ENCODE results near the gene EWSR1.
A peak's percentile ranks its signal among the peaks of the same experiment; 100 is the strongest.

The EWSR1 gene

GRCh38 chr22:29269731-29270474 is 1.8 kb downstream of the EWSR1 start:
- no peak for DNase-seq

- no peak for DNase-seq
Measured at GRCh38 chr22:29270475-29271271, 2.6 kb downstream of the EWSR1 start.

DNA sequence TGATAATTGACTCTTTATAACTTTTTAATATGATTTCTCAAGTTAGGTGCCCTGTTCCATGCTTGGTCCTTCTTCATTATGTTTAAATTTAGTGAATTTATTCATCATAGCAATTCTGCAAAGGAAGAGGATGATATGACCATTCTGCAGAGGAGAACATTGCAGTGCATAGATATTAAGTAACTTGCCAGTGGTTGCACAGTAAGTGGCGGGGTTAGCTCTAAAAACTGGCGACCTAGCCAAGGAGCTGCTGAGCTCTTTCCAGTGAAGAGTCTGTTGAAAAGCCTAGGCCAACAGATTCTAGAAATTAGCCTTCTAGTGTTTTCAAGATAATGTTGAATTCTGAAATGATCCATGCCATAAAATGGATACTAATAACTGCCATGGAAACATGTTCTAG is 4.6 kb downstream of the EWSR1 start:
- DNase-seq, result no peak

GRCh38 chr22:29275167-29275566 is 7.1 kb downstream of the EWSR1 start:
- no peak for DNase-seq

DNA sequence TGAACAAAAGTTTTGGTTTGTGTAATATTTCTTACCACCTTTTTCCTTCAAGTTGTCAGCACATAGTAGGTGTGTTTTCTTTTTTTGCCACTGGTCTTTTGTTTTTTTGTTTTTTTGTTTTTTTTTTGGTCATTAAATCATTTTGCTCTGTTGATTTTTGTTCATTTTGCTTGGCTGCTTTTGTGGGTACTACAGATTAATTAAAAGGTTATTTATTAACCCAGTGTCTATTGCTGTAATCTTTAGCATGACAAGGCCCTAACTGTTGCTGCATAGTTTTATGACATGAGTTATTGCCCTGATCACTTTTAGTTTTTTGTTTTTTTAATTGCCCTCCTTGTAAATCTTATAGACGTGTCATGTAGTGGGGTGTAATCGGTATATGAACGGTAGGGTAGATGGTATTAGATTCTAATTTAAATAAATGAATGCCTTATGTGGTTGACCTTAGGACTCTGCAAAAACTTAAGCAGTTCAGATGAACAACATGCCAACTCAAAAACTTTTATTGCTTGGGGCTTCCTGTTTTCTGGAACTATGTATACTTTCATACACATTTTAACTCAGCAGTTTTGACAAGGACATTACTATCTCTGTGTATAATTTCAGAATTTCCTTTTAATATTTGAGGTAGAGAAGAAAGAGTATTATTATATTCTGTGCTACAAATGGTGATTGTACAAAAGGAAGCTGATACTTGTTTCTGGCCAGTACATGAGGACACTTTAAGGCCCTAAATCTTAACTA is 7.9 kb downstream of the EWSR1 start:
- no peak for DNase-seq

DNA sequence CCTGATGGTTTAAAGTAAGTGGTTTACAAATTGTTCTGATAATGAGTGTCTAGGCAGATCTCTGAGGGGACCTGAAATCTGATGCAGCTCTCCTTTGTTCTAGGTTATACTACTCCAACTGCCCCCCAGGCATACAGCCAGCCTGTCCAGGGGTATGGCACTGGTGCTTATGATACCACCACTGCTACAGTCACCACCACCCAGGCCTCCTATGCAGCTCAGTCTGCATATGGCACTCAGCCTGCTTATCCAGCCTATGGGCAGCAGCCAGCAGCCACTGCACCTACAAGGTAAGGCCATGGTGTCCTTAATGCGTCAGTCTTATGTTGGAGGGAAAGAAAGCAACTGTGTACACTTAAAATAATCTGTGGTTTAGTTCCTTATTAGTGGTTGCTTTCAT is 9.9 kb downstream of the EWSR1 start:
- DNase-seq, result no peak

- DNase-seq, result no peak
Measured at GRCh38 chr22:29284196-29284595, 16.1 kb downstream of the EWSR1 start.

DNA sequence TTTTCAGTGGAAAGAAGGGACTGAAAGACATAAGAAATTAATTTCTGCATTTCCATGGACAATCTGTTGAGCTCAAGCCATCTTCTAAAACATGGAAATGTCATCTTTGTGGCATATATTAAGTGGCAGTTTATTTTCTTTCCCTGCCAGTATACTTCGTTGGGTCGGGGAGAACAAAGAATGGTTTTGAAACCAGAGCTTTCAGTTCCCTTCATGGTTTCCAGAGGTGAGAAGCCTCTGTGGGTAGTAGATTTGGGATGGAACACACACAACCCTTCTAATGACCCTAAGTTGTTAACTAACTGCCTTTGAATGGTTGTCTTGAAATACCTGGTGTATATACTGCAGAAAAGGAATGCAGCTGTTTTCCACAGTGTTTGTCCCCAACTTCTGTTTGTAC is 20.8 kb downstream of the EWSR1 start:
- DNase-seq, result no peak

DNA sequence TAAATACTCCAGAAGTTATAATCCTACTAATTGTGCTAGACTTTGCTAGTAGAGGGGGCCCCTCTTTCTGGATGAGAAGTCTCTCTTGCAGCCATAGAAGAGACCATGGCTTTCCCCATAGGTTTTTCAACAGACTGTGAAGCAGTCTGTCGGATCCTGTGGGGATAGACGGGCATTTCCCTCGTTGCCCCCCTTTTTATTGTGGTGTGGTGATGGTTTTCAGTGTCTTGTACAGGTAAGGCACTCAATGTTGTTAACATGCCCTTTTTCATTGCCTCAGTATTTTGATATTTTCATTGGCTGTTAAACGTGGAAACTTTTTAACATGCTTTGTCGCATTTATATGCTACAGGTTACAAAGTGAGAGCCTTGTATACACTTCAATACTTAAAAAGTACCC is 22.0 kb downstream of the EWSR1 start:
- no peak for DNase-seq

GRCh38 chr22:29291215-29291614 is 23.1 kb downstream of the EWSR1 start:
- DNase-seq, result no peak

DNA sequence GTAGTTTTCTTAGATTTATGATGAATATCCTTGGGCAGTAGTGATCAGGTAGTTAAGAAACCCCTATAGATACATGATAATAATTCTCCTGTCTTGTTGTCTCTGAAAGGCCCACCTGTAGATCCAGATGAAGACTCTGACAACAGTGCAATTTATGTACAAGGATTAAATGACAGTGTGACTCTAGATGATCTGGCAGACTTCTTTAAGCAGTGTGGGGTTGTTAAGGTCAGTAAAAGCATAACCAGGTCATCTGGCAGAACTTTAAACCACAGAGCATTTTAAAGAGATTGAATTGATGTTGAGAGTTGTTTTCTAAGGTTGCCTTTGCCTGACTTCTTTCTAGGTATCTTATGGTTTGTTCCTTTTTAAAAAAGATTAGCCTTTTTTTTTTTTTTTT is 24.3 kb downstream of the EWSR1 start:
- DNase-seq, result no peak

- DNase-seq, result no peak
Measured at GRCh38 chr22:29298641-29299040, 30.6 kb downstream of the EWSR1 start.

DNA sequence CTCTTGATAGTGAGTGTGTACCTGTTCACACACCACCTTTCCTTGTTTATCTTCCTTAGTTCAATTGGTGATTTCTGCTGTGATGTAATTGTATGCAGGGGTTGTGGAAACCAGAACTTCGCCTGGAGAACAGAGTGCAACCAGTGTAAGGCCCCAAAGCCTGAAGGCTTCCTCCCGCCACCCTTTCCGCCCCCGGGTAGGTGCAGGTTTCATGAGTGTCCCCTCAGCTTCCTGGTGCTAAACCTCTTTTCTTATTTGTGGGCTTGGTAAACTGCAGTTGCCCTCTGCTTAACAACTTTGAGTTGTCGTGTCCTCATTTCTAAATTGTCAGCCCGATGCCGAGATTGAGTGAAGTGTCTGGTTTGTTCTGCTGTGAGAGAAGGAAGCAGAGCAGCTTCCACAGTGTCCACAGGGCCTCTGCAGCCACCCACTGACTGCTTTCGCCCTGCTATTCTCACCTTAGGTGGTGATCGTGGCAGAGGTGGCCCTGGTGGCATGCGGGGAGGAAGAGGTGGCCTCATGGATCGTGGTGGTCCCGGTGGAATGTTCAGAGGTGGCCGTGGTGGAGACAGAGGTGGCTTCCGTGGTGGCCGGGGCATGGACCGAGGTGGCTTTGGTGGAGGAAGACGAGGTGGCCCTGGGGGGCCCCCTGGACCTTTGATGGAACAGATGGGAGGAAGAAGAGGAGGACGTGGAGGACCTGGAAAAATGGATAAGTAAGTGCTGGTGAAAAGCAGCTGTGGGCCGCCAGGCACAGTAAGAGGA is 31.2 kb downstream of the EWSR1 start:
- DNase-seq, result no peak

GRCh38 chr22:29300467-29300806 is 32.4 kb downstream of the EWSR1 start:
- no peak for DNase-seq

DNA sequence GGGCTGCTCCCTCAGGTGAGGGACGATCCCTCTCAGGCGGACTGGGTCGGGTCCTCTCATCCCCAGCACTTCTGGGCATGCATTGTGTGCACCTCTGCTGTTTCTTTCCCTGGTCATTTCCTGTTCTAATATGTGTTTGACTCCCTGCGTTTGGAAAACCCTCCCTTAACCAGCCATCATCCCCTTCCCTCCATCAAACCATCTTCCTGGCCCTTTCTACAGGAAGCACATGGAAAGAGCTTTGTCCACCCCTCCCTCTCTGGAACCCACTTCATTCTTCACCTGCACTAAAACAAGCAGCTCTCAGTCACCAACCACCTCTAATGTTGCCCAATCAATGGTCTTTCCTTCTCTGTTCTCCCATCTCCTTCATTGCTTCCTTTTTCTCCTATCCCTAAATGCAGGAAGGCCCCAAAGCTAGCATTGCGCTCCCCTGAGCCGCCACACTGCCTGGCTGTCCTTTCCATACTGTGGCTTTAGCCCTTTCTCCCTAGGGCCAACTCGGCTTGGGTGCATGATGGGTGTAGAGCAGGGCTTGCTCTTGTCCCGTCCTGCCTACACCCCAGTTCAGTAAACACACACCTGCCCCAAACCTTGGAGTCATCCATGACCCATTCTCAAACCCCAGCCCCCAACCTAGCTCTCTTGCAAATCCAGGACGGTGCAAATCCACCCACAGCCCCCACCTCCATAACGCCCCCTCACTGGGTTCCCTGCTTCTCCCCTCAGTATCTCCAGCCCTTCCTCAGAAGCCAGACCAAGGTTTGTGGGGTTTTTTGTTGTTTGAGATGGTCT is 32.9 kb downstream of the EWSR1 start:
- no peak for DNase-seq

GRCh38 chr22:29301716-29302401 is 33.8 kb downstream of the EWSR1 start:
- DNase-seq, result peak in 1 of 14 donors; percentile 75

- DNase-seq, result peak in 4 of 14 donors; percentile 44 to 75 (median 60)
Measured at GRCh38 chr22:29302402-29302680, 34.3 kb downstream of the EWSR1 start.

DNA sequence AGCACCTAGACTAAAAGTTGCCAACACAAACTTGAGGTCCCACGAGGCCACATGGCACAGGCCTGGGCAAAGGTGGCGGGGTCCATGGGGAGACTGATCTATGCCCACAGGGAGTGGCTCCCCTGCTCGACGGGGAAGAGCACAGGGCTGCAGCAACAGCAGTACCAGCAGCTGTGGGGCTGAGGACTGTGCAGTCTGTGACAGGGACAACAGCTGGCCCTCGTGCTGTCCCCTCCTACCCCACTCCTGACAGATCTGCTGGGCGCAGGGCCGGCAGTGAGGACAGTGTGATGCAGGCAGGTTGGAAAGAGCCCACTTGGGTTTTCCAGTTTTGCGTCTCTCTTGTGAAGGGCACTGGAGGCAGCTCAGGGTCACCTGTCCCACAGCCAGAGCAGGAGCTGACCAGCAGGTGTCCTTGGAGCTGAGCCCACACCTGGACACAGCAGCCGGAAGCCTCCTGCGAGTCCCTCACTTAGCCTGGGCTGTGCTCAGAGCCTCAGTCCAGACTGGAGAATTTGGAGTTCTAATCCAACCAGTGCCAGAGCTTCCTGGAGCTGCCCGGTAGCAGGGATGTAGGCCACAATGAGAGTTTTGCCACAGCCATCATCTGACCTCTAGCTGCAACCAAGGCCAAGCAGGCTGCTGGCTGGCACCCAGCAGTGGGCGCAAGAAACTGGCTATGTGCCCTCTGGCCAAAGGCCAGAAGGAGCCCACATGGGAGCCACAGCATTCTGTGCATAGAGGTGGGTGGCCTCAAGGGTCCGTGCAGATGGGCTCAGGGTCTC is 34.8 kb downstream of the EWSR1 start:
- peak in 5 of 14 donors; percentile 16 to 66 (median 64) for DNase-seq

DNA sequence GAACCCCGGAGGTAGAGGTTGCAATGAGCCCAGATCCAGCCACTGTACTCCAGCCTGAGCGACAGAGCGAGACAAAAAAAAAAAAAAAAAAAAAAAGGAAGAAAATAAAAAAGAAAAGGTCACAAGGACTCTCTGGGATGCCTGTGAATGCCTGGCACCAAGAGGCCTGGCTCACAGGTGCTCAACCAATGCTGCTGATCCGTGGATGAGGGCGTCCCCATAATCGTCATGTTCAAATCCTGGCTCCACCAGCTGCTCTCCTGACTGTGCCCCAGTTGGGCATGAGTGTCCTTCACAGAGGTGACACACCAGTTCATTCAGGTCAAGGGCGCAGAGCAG is 37.7 kb downstream of the EWSR1 start:
- DNase-seq, result no peak

- peak in 12 of 14 donors; percentile 42 to 78 (median 56) for DNase-seq
Measured at GRCh38 chr22:29306175-29306834, 38.2 kb downstream of the EWSR1 start, which contains the start of gene GAS2L1. Gene GAS2L1, plus strand, starts transcription at chr22:29306650. Its CDS starts 1,456 bp downstream, at chr22:29308106.

Data from C1 segment of cervical spinal cord (tissue), 14 donors.